ENCODE results near the gene NEDD4L.
A peak's percentile ranks its signal among the peaks of the same experiment; 100 is the strongest.

The NEDD4L gene

DNA sequence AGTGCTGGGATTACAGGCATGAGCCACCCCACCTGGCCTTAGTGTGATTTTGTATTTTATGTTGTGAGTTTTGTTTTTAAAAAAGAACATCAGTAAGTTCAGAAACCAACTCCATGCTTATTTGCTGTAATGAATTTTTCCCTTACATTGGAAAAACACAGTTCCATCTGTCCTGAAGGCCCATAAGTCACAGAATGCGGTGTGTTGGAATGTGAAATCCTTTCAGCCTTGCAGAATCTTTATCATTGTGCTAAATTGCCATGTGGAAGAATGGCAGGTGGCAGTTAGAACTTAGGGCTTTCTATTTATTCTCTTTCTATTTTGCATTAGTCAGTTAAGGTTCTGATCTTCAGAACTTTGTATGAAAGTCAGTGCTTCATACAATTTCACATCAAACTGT, 52.6 kb downstream of the NEDD4L start:
- DNase-seq, result no peak

GRCh38 chr18:58097121-58097906, 53.3 kb downstream of the NEDD4L start:
- DNase-seq, result no peak

- DNase-seq, result no peak
These were observed 53.8 kb downstream of the NEDD4L start for GRCh38 chr18:58097907-58098166.

GRCh38 chr18:58098706-58099105, 54.7 kb downstream of the NEDD4L start:
- DNase-seq, result no peak

DNA sequence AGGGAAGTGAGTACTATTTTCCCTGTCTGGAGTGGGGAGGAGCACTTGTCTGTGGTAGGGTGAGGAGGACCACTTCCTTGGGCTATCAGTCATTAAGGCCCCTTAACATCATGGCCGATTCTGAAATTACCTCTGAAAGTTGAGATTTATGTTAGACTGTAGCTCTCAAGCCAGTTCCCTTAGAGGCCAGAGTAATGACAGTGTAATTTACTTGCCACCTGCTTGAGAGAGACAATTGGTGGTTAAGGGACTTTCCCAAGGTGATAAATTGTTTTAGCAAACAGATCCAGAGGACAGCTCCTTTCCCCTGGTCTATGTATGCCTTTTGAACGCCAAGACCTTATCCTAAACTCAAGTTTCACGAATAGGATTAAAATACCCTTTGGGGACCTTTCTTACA, 56.1 kb downstream of the NEDD4L start:
- DNase-seq, result no peak

- no peak for DNase-seq
These were observed 57.3 kb downstream of the NEDD4L start for GRCh38 chr18:58101291-58101794.

GRCh38 chr18:58102018-58102417, 58.0 kb downstream of the NEDD4L start:
- DNase-seq, result no peak

- DNase-seq, result no peak
These were observed 58.8 kb downstream of the NEDD4L start for GRCh38 chr18:58102875-58103274.

DNA sequence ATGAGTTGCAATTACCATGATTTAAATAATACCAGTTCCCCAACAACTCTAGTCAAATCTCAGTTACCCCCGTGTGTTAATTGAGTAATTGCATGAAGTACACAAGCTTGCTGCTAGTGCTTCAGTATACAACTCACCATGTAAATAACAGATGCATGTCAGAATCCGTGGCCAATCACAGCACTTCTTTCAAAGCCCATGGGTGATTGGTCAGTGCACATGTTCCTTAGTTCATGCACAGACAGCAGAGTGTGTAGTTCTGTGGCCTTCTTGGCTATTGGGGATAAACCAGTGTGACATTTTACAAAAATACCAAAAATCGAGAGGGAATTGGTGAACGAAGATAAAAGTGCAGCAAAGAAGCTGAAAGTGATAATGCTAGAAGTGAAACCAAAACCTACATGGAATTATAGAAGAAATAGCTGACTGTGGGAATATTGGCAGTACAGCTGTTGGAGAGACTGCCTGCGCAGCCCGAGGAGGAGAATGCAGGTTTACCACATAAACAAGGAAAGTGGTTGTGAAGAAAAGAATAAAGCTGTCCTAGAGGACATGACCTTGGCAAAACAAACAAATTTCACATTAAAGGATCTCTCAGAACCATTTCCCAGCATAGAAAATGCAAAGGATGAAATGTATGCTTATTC, 59.4 kb downstream of the NEDD4L start:
- DNase-seq, result no peak

- DNase-seq, result no peak
These were observed 60.1 kb downstream of the NEDD4L start for GRCh38 chr18:58104096-58104495.

GRCh38 chr18:58105206-58105887, 61.3 kb downstream of the NEDD4L start:
- DNase-seq, result no peak

GRCh38 chr18:58105888-58106260, 61.8 kb downstream of the NEDD4L start:
- peak; percentile 45 for DNase-seq

- DNase-seq, result no peak
These were observed 62.5 kb downstream of the NEDD4L start for GRCh38 chr18:58106289-58107070.

DNA sequence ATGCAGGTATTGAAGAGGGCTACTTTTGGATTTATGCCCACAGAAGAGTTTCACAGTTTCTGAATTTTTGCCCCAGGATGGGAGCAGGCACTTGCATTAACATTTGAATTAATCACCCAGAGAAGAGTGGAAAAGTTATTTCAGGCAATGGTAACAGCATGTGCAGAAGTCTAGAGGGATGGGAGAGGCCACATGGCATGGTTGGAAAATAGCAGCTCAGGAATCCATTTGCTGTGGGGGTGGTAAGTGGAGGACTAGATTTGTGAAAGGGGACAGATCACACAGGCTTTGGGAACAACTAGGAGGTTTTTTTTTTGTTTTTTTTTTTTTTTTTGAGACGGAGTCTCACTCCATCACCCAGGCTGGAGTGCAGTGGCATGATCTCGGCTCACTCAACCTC, 65.2 kb downstream of the NEDD4L start:
- no peak for DNase-seq

DNA sequence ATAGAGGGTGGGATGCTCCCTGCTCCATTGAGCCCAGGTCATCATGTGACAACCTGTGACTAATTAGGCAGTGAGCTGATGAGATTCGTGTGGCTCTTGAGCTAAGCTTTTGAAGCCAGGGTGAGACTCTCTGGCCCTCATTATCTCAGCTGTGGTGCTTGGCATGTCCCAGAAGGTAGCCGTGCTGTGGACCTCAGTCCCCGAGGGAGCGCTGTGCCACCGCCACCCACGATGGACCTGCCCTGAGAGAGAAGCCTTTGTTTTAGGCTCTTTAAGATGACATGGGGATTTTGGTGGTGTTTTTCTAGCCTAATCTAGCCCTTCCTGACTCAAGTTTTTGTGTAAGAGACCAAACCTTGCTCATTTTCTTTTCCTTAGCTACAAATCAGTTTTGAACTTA, 66.4 kb downstream of the NEDD4L start:
- DNase-seq, result no peak

DNA sequence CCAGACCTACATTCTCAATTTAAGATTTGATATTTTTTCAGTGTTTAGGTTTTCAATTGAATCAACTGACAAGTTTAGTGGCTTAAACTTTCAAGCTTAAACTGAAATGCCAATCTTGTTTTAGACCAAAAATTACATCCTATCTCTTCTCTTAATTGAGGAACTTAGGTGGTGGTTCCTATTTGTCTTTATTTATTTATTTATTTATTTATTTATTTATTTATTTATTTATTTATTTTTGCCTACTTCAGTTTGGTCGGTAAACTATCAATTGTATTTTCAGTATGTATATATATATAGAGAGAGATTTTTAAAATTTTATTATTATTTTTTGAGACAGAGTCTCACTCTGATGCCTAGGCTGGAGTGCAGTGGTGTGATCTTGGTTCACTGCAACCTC, 68.1 kb downstream of the NEDD4L start:
- no peak for DNase-seq

GRCh38 chr18:58113337-58113736, 69.3 kb downstream of the NEDD4L start:
- DNase-seq, result no peak

DNA sequence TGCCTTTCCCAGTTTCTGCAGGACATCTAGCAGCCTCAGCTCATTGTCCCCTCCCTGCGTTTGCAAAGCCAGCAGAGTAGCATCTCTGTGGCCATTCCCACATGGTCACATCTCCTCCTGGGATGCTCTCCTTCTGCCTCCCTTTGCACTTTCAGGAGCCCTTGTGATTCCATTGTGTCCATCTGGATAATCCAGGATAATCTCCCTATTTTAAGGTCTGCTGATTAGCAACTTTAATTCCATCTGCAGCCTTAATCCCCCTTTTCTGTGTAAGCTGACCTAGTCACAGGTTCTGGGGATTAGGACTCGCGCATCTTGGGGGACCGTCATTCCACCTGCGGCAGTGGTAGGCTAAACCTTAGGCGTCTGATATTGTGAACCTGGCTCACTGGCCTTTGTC, 70.7 kb downstream of the NEDD4L start:
- no peak for DNase-seq

DNA sequence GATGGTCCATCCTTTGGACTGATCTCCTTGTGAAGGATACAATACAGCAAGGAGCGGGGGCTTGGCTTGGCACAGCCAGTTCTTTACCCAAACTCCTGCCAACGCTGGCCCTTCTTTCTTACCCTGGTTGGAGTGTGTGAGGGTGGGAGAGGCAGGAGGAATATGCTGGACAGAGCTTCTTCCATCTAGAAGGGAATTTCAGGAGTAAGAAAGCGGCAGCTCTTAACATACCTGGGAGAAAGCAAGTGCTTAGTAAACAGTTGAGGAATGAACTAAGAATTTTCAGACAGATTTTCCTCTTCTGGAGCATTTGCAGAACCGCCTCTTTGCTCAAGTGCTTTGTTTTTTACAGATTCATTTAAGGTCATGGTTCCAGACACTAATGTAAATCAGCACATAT, 72.8 kb downstream of the NEDD4L start:
- no peak for DNase-seq

- DNase-seq, result no peak
These were observed 73.9 kb downstream of the NEDD4L start for GRCh38 chr18:58117786-58118403.

GRCh38 chr18:58118536-58118935, 74.5 kb downstream of the NEDD4L start:
- DNase-seq, result no peak

GRCh38 chr18:58119819-58120218, 75.8 kb downstream of the NEDD4L start:
- DNase-seq, result no peak

DNA sequence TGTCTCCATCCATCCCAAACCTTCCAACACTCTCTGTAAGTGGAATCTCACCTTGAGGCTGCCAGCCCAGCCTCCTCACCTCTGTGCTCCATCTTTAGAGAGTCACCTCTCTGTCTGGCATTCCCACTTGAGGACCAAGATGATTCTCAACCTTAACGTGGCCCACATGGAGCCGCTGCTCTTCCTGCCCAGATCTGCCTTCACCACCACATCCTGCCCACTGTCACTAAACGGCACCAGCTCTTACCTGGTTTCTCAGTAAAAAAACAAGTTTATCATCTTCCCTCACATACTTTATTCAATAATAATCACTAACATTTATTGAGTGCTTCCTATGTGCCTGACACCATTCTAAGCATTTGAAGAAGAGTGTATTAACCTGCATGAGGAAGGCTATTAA, 80.4 kb downstream of the NEDD4L start:
- DNase-seq, result no peak
